Activated CD8-positive, alpha-beta T cell treated with anti-CD3 and anti-CD28 coated beads for 36 hours (primary cell): ENCODE data around the gene TTLL12. TPM values are rescaled to one million over a fixed set of nuclear protein-coding genes. Genes with fewer than 3 reads are reported as not detected.

Experiments
- ATAC-seq: fragments of 200-7000 bp; cut with Tn5 transposase; one replicate; pipeline ENCODE4 v1.10.0; 2021; ENCODE audit warnings: mild to moderate bottlenecking, moderate library complexity
- CTCF ChIA-PET: fragments of 350-600 bp; sonication (Branson Sonifier 250); formaldehyde crosslinking; loops from one replicate; lab custom pipeline; 2021; ENCODE audit warnings: antibody characterized with exemption; lab: Charles Lee
- POLR2A ChIA-PET: fragments of 350-600 bp; sonication (Branson Sonifier 250); formaldehyde crosslinking; loops from one replicate; lab custom pipeline; 2021; ENCODE audit warnings: antibody characterized with exemption; lab: Charles Lee
- DNase-seq: peaks from one replicate; pipeline ENCODE4 v3.0.0-alpha.2; 2020
- H3K27ac Mint-ChIP-seq: one replicate; pipeline ENCODE4 v1.8.0; 2021; ENCODE audit warnings: mild to moderate bottlenecking, mixed read lengths
- H3K27me3 Mint-ChIP-seq: one replicate; pipeline ENCODE4 v1.8.0; 2021; ENCODE audit warnings: mixed read lengths
- H3K36me3 Mint-ChIP-seq: one replicate; pipeline ENCODE4 v1.8.0; 2021; ENCODE audit warnings: low read depth, mixed read lengths
- H3K4me1 Mint-ChIP-seq: one replicate; pipeline ENCODE4 v1.8.0; 2021; ENCODE audit warnings: low read depth, mixed read lengths
- H3K4me3 Mint-ChIP-seq: one replicate; pipeline ENCODE4 v1.8.0; 2021; ENCODE audit warnings: mild to moderate bottlenecking, moderate library complexity, mixed read lengths
- H3K9me3 Mint-ChIP-seq: one replicate; pipeline ENCODE4 v1.8.0; 2021; ENCODE audit warnings: mixed read lengths
- intact Hi-C: fragments of 100-400 bp; cut with micrococcal nuclease; formaldehyde crosslinking; loops from one replicate; pipeline ENCODE4 v1.10.0; 2022
- total RNA-seq, 2 experiments: library from RNA; stranded (reverse); gene quantifications; one replicate each; pipeline ENCODE4 v1.2.3, GENCODE V29; 2021
- TF ChIP-seq, protein P1 (sequence below): fragments of 200-600 bp; IDR thresholded peaks from one replicate; pipeline ENCODE4 v1.8.0; 2022; ENCODE audit warnings: antibody characterized with exemption, mild to moderate bottlenecking

The TTLL12 gene
- total RNA-seq, 2 experiments from 2014 or later = 83.5 to 86.0 TPM

DNA sequence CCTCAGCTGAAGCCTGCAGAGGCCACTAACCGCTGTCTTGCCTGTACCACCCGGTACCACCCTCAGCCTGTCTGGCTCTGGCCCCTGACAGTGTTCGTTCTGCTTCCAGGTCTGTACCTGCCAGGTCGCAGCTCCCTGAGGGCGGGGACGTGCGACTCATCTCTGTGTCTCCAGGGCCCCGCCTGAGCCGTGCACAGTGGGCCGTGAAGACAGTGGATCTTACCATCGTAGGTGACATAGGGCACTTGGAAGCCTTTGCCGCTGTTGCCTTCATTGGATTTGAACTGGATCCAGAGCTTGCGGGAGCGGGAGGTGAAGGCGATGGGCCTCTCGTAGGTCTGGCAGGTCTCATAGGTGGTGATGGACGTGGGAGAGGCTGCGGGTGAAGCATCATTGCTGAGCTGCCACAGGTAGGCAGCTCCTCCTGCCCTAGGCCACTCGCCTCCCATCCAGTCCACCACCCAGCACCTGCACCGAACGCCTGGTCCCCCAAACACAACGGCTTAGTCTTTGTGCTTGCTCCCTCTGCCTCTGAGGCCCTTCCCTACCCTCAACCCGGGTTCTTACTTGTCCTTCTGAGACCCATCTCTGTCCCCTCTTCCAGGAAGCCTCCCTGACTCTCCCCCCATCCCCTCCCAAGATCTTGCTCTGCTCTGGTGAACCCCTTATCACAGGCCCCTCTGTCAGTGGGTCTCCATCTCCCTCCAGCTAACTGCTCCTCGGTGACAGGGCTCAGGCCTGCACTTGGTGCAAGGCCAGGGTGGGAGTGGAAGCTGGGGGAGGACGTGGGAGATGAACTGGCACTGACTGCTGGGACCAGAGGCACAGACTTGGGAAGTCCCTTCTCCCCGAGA lies 21.1 kb upstream of the TTLL12 start:
- CTCF ChIA-PET = no interaction called here
- H3K27me3 Mint-ChIP-seq = no peaks in the 10 kb centered on the region
- TF ChIP-seq, protein P1, sequence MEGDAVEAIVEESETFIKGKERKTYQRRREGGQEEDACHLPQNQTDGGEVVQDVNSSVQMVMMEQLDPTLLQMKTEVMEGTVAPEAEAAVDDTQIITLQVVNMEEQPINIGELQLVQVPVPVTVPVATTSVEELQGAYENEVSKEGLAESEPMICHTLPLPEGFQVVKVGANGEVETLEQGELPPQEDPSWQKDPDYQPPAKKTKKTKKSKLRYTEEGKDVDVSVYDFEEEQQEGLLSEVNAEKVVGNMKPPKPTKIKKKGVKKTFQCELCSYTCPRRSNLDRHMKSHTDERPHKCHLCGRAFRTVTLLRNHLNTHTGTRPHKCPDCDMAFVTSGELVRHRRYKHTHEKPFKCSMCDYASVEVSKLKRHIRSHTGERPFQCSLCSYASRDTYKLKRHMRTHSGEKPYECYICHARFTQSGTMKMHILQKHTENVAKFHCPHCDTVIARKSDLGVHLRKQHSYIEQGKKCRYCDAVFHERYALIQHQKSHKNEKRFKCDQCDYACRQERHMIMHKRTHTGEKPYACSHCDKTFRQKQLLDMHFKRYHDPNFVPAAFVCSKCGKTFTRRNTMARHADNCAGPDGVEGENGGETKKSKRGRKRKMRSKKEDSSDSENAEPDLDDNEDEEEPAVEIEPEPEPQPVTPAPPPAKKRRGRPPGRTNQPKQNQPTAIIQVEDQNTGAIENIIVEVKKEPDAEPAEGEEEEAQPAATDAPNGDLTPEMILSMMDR = no peak

DNA sequence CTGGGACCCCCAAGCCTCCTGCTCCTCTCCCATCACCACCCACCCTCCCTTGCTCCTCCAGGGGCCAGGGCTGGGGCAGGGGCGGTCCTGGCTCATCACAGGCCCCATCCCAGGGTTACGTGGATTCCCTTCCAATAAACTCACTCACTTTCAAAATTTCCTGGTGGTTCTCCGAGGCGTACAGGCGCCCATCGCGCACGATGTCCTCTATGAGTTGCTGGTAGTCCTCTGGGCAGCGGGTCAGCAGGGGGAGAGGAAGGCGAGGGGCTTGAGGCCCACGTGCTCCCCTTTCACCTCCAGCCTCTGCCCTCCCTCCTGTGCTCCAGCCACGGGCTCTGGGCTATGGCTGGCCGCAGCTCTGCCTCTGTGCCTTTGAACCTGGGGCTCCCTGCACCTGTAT lies 20.5 kb upstream of the TTLL12 start:
- DNase-seq (no peak), ATAC-seq (no peak)
- H3K4me3 Mint-ChIP-seq = no peak overlapping the region
- peaks cover 8% of the 10 kb centered on the region for H3K4me1 Mint-ChIP-seq
- H3K27ac Mint-ChIP-seq = no peak overlapping the region
- POLR2A ChIA-PET = no interaction called here
- no peaks in the 10 kb centered on the region for H3K27me3 Mint-ChIP-seq
- TF ChIP-seq, protein P1 = no peak
- CTCF ChIA-PET = no interaction called here
- H3K9me3 Mint-ChIP-seq = no peaks in the 10 kb centered on the region
- intact Hi-C loops = no loop called here
- H3K36me3 Mint-ChIP-seq = no peaks in the 10 kb centered on the region

More for the DNA sequence above, 21.1 kb upstream of the TTLL12 start:
- no peak for ATAC-seq
- Mint-ChIP-seq H3K4me3 (no peak overlapping the region), H3K9me3 (no peaks in the 10 kb centered on the region), H3K27ac (no peak overlapping the region), H3K4me1 (peaks cover 8% of the 10 kb centered on the region), H3K36me3 (no peaks in the 10 kb centered on the region)
- intact Hi-C loops = no loop called here
- DNase-seq = no peak
- POLR2A ChIA-PET = no interaction called here

DNA sequence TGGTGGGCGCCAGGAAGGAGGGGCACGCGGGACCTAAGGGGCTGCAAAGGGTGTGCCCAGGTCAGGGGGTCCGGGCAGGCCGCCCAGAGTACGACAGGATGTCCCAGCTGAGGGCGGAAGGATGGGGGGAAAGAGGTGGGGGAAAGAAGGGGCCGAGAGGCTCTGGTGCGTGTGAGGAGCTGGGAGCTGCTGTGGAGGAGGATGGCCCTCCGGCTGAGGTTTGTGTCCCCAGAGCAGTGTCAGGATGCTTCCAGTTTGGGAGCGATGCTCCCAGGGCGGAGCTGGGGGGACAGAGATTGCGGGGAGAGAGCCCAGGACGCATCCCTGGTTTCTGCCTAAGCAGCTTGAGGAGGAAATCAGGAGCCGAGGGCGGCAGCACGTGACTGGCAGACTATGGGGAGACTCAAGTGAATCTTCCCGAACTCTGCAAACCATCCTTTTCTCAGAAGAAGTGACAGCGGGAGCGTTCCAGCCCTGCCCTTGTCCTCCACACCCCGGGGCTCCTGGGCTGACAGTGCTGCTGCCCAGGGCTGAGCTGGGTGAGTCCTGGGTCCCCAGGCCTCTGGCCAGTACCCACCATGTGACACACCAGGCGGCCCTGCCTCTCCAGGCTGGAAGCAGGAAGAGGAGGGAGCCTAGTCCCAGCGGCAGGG lies 19.7 kb upstream of the TTLL12 start:
- no peaks in the 10 kb centered on the region for H3K27me3 Mint-ChIP-seq
- H3K4me1 Mint-ChIP-seq = peaks cover 8% of the 10 kb centered on the region
- peak; percentile 10 for ATAC-seq
- no peak overlapping the region for H3K27ac Mint-ChIP-seq
- no peaks in the 10 kb centered on the region for H3K9me3 Mint-ChIP-seq
- no peaks in the 10 kb centered on the region for H3K36me3 Mint-ChIP-seq
- intact Hi-C loops = no loop called here
- TF ChIP-seq, protein P1 = no peak
- H3K4me3 Mint-ChIP-seq = no peak overlapping the region
- CTCF ChIA-PET = no interaction called here
- POLR2A ChIA-PET = no interaction called here
- DNase-seq = no peak

DNA sequence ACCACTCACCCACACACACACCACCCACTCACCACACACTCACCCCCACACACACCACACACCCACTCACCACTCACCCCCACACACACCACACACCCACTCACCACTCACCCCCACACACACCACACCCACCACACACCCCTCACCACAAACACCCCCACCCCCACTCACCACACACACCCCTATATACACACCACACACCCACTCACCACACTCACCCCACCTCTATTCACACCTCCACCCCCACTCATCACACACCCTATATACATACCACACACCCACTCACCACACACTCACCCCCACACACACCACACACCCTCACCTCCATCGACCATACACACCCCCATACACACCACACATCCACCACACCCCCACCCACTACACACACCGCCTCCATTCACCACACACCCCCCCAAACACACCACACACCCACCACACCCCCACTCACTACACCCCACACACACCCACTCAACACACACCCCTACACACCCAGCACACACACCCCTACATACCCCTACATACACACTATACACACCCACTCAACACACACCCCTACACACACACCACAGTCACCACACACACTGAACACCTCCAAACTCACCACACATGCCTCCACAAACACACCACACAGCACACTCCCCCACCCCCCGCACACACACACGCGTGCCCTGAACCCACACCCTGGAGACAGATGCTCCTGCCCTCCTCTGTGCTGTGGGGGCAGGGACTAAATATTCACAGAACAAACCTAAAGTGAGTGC lies 19.0 kb upstream of the TTLL12 start:
- ATAC-seq = peak; percentile 63
- Mint-ChIP-seq H3K36me3 (no peaks in the 10 kb centered on the region), H3K4me1 (peaks cover 8% of the 10 kb centered on the region), H3K9me3 (no peaks in the 10 kb centered on the region), H3K27me3 (no peaks in the 10 kb centered on the region), H3K4me3 (no peak overlapping the region), H3K27ac (peak overlapping the region; percentile 38)
- peak; percentile 42 for DNase-seq
- CTCF ChIA-PET = no interaction called here
- POLR2A ChIA-PET = no interaction called here
- TF ChIP-seq, protein P1 = no peak
- intact Hi-C loops = no loop called here
